Ovary (tissue), 9 donors: ENCODE measurements around the gene ADCYAP1R1. TPM values are rescaled to one million over a fixed set of nuclear protein-coding genes. Genes with fewer than 3 reads are reported as not detected.
A peak's percentile ranks its signal among the peaks of the same experiment; 100 is the strongest.

Experiments used
- DNase-seq, 5 donors: peaks; one replicate each; pipeline ENCODE4 v3.0.0-alpha.2; 2019 to 2020
- H3K27ac ChIP-seq, 2 donors: fragments of 200-600 bp; one replicate each; pipeline versions ENCODE4 v1.5.1 to v1.8.0; 2019 to 2022
- H3K27me3 ChIP-seq: fragments of 200-600 bp; one replicate; pipeline ENCODE4 v1.8.0; 2022
- H3K36me3 ChIP-seq: fragments of 200-600 bp; sonication (generic); one replicate; pipeline ENCODE4 v1.5.1; 2019
- H3K4me1 ChIP-seq: one replicate; pipeline ENCODE4 v1.8.1; 2013; ENCODE audit warnings: mild to moderate bottlenecking, moderate library complexity; ENCODE audit not compliant: insufficient read depth
- H3K4me3 ChIP-seq: fragments of 200-600 bp; sonication (generic); one replicate; pipeline ENCODE4 v1.5.1; 2017
- H3K9me3 ChIP-seq, 2 donors: fragments of 200-600 bp in 1 of 2; sonication (generic) in 1 of 2; one replicate each; pipeline versions ENCODE4 v1.5.1 to v1.8.1; 2013 to 2019; ENCODE audit warnings: mild to moderate bottlenecking in 1 of 2, moderate library complexity in 1 of 2
- EP300 ChIP-seq: sonication (generic); formaldehyde crosslinking; IDR thresholded peaks from one replicate; pipeline ENCODE4 v1.6.1; 2017; ENCODE audit warnings: antibody characterized with exemption
- POLR2A ChIP-seq: fragments of 450-650 bp; IDR thresholded peaks from one replicate; pipeline ENCODE4 v1.6.1; 2017; ENCODE audit warnings: antibody characterized with exemption, mild to moderate bottlenecking, moderate library complexity
- WGBS, 3 donors: extraction: QIAGEN DNeasy Blood & Tissue Kit in 1 of 3; methylation state at CpG; one replicate each; pipeline versions ENCODE4 v1.1.5 to v1.1.7; 2013 to 2017; 5-methylcytosine and 5-hydroxymethylcytosine counted together
- intact Hi-C, 4 donors: fragments of 100-400 bp; cut with DNase I; formaldehyde crosslinking; loops; one replicate each; pipeline versions ENCODE4 v1.11.0 to v1.15.1; 2022 to 2023
- polyA plus RNA-seq, 2 donors: library from polyadenylated mRNA; stranded (reverse); fragments of 200-250 nt in 1 of 2; fragments of 350-450 nt in 1 of 2; fragmentation: Illumina TruSeq in 1 of 2; extraction: RNeasy Lipid Tissue Mini Kit (QIAGEN cat#74804) in 1 of 2; gene quantifications; one replicate each; pipeline ENCODE4 v1.2.3, GENCODE V29; 2013 to 2014
- total RNA-seq, 7 donors: library from RNA; depleted of rRNA in 2 of 7; stranded (reverse); fragments of >200 nt in 2 of 7; fragmentation: NEBNext Ultra II Directional in 3 of 7; extraction: Animal tissue kit (Norgen Biotek cat#: 25700) in 3 of 7; gene quantifications; one replicate each; pipeline versions ENCODE4 v1.1.0 to v1.2.4, GENCODE V29; 2016 to 2023
- TF ChIP-seq, protein P1 (sequence below), 3 donors: fragments of 450-650 bp in 2 of 3; fragments of 200-600 bp in 1 of 3; IDR thresholded peaks; one replicate each; pipeline versions ENCODE4 v1.5.1 to v1.8.0; 2016 to 2022; ENCODE audit warnings: antibody characterized with exemption in 3 of 3, mild to moderate bottlenecking in 1 of 3
- donor health status: DM: no; HTN: no; CAD: no; lungs with moderate emphysema.
- donor health status: DM: no; HTN: no; CAD: no.
- donor health status: Bipolar disorder and iron deficiency.
- donor health status: DM: yes; HTN: yes; CAD: no.
- donor health status: DM: no; HTN: no; CAD: no.
- donor health status: DM: yes; HTN: yes; CAD: no.

The ADCYAP1R1 gene
- total and polyA plus RNA-seq, 9 donors, result 0.33 to 9.2 (median 5.0) TPM

DNA sequence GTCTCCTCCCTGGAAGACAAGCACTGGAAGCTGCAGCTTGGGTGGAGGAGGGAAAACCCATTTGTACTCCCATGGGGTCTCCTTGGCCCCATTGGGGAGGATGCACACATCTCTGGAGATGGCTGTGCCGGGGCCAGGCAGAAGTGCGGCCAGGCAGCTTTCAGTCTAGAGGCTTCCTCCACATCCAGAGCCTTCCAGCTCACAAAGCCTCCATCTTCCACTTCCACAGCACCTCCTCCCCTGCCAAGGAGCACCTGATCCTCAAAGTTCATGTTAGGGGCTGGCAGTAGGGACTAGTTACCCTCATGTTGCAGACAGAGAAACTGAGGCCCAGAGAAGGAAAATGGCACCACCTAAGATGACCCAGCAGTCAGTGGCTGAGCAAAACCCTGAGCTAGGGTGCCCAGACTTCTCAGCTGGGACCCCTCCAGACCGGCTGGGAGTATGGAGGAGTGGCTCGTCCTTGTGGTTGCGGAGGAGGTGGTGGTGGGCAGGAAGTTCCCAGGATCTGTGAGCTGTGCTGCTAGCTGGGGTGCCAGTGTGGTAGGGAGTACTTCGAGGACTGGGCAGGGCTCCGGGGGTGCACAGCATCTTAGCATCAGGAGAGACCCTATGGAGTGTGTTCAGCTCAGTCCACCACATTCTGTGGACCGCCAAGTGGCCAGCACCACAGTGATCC is 44.2 kb downstream of the ADCYAP1R1 start:
- H3K27ac ChIP-seq, result no peak overlapping the region
- H3K4me1 ChIP-seq, result no peaks in the 10 kb centered on the region
- H3K9me3 ChIP-seq, result no peaks in the 10 kb centered on the region
- TF ChIP-seq, protein P1, sequence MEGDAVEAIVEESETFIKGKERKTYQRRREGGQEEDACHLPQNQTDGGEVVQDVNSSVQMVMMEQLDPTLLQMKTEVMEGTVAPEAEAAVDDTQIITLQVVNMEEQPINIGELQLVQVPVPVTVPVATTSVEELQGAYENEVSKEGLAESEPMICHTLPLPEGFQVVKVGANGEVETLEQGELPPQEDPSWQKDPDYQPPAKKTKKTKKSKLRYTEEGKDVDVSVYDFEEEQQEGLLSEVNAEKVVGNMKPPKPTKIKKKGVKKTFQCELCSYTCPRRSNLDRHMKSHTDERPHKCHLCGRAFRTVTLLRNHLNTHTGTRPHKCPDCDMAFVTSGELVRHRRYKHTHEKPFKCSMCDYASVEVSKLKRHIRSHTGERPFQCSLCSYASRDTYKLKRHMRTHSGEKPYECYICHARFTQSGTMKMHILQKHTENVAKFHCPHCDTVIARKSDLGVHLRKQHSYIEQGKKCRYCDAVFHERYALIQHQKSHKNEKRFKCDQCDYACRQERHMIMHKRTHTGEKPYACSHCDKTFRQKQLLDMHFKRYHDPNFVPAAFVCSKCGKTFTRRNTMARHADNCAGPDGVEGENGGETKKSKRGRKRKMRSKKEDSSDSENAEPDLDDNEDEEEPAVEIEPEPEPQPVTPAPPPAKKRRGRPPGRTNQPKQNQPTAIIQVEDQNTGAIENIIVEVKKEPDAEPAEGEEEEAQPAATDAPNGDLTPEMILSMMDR (IDR thresholded peaks at IDR 0.05), result no peak
- no peak overlapping the region for H3K4me3 ChIP-seq
- DNase-seq, result peak in 1 of 5 donors; percentile 7
- no peaks in the 10 kb centered on the region for H3K27me3 ChIP-seq
- H3K36me3 ChIP-seq, result no peaks in the 10 kb centered on the region
- 47 to 66% (median 57%) methylated on average over 7 to 8 of the region's 8 CpGs for WGBS, 3 donors
- intact Hi-C loops, result no loop called here

DNA sequence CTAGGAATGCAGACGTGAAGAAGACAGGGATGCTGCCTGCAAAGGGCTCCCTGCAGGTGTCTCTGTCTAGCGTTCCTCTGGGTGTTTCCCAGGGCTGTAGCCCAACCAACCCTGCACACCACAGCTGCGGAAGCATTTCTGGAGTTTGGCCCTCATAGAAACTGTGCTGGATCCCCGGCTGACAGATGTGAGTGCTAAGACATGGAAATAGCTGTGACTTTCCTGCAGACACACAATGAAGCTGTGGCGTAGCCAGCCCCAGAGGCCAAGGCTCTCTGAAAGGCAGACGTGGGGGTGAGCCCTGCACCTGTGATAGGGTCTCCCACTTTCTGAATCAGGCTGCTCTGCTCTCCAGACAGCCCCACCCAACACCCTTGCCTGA is 44.8 kb downstream of the ADCYAP1R1 start:
- Histone ChIP-seq H3K9me3 (no peaks in the 10 kb centered on the region), H3K27ac (no peak overlapping the region), H3K36me3 (no peaks in the 10 kb centered on the region), H3K4me3 (no peak overlapping the region), H3K4me1 (no peaks in the 10 kb centered on the region), H3K27me3 (no peaks in the 10 kb centered on the region)
- TF ChIP-seq EP300 (no peak), POLR2A (no peak)
- TF ChIP-seq, protein P1 (IDR thresholded peaks at IDR 0.05), result no peak
- 33 to 53% (median 35%) methylated on average over 6 of the region's 6 CpGs for WGBS, 3 donors
- intact Hi-C loops, result no loop called here
- peak in 1 of 5 donors; percentile 4 for DNase-seq

DNA sequence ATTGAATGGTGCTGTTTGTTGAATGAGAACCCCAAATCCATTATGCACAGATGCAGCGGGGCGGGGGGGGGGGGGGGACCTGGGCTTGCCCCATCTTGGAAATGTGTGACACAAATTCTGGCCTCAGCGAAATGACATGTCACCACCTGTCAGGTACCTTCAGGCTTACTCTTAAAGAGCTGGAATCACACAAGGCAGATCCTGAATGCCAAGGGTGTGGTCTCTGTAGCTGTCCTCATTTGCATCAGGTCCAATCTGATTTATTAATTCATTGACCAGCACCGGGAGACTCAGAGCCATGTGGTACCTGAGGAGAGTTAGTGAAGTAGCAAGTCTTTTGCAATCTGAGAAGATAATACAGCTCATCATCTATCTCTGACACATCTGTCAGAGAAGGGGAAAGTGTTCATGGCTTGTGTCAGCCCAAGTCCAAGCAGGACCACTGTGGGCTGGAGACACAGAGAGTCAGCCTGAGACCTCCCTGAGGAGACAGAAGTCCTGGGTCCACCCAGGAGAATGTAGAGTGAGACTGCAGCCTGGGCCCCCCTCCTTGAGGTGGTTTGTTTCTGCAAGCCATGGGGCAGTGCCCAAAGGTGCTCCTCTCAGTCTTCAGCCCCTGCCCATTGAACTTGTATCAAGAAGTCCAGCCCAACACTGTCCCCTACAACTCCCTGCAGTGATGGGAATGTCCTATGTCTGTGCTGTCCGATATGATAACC is 46.7 kb downstream of the ADCYAP1R1 start:
- H3K27ac ChIP-seq, result no peak overlapping the region
- 86 to 92% (median 87%) methylated on average over 5 of the region's 5 CpGs for WGBS, 3 donors
- peak in 1 of 5 donors; percentile 4 for DNase-seq
- TF ChIP-seq, protein P1 (IDR thresholded peaks at IDR 0.05), result no peak
- TF ChIP-seq POLR2A, result no peak
- TF ChIP-seq EP300, result no peak
- no peaks in the 10 kb centered on the region for H3K27me3 ChIP-seq
- no peaks in the 10 kb centered on the region for H3K36me3 ChIP-seq
- intact Hi-C loops, result no loop called here
- no peaks in the 10 kb centered on the region for H3K4me1 ChIP-seq
- H3K4me3 ChIP-seq, result no peak overlapping the region
- H3K9me3 ChIP-seq, result no peaks in the 10 kb centered on the region

DNA sequence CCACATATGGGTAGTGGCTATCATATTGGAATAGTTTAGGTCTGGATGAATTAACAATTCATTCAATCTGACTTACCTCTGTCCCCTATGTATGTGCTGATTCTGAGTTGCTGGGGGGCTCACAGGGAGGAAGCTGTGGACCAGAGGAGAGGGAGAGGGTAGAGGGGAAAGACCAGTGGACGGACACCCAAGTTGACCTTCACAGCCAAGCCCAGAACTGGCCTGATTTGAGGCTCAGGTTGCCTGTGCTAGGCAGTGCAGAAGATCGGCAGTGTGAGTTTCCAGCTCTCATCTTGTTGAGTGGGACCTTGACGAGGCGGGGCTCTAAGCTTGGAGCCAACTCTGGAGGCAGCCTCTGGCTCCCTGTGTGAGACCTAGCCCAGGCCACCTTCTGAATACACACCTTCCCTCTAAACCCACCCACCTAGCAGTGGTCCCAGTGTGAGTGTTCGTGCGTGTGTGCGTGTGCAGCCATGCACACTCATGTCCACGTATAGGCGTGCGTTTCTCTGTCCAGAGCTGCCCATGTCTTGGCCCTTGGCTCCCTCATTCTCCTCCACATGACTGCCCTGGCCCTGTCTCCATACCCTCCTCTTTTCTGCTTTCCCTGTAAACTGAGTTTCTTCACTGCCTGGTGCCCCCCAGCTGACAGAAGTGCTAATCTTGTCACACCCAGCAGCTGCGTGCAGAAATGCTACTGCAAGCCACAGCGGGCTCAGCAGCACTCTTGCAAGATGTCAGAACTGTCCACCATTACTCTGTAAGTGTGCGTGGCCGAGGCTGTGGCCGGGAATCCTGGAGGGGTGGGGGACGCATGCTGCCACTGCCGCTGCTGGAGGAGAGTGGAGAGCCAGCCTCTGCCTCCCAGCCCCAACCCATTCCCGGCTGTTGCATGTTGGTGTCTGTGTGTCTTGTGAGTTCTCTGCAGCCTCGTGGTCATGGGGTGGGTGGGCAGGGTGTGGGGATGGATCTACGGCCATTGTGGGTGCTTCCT is 47.6 kb downstream of the ADCYAP1R1 start:
- no peak overlapping the region for H3K4me3 ChIP-seq
- peak in 1 of 5 donors; percentile 7 for DNase-seq
- H3K27ac ChIP-seq, result no peak overlapping the region
- 84 to 89% (median 85%) methylated on average over 20 of the region's 20 CpGs for WGBS, 3 donors
- no peaks in the 10 kb centered on the region for H3K9me3 ChIP-seq
- TF ChIP-seq POLR2A, result no peak
- TF ChIP-seq, protein P1 (IDR thresholded peaks at IDR 0.05), result no peak
- intact Hi-C loops, result no loop called here
- no peaks in the 10 kb centered on the region for H3K4me1 ChIP-seq
- no peaks in the 10 kb centered on the region for H3K36me3 ChIP-seq
- H3K27me3 ChIP-seq, result no peaks in the 10 kb centered on the region
